Gastrocnemius medialis (tissue), 4 donors: ENCODE measurements around the gene CELSR1. TPM values are rescaled to one million over a fixed set of nuclear protein-coding genes. Genes with fewer than 3 reads are reported as not detected.

ENCODE experiments used
- ATAC-seq, 2 donors: fragments of 150-250 bp; one replicate each; pipeline ENCODE4 v1.9.1; 2016
- DNase-seq, 2 donors: peaks; one replicate each; pipeline ENCODE4 v3.0.0-alpha.2; 2019
- H3K27ac ChIP-seq, 4 donors: fragments of 200-600 bp; sonication (generic); 1 replicate in 1 of 4; 2 replicates in 3 of 4; pipeline ENCODE4 v1.5.1; 2016 to 2018; ENCODE audit warnings: mild to moderate bottlenecking in 2 of 4, moderate library complexity in 1 of 4
- H3K27me3 ChIP-seq, 3 donors: fragments of 200-600 bp; sonication (generic) in 2 of 3; 1 replicate in 1 of 3; 2 replicates in 2 of 3; pipeline versions ENCODE4 v1.5.1 to v1.6.0; 2016 to 2019; ENCODE audit warnings: mild to moderate bottlenecking in 1 of 3, moderate library complexity in 1 of 3
- H3K36me3 ChIP-seq, 2 donors: fragments of 200-600 bp; sonication (generic) in 1 of 2; one replicate each; pipeline ENCODE4 v1.5.1; 2017 to 2018
- H3K4me1 ChIP-seq, 2 donors: fragments of 200-600 bp; sonication (generic) in 1 of 2; one replicate each; pipeline ENCODE4 v1.5.1; 2016 to 2017; ENCODE audit warnings: mild to moderate bottlenecking in 2 of 2
- H3K4me3 ChIP-seq, 4 donors: fragments of 200-600 bp; sonication (generic) in 3 of 4; 1 replicate in 1 of 4; 2 replicates in 3 of 4; pipeline ENCODE4 v1.5.1; 2016 to 2019; ENCODE audit warnings: mild to moderate bottlenecking in 2 of 4
- H3K9me3 ChIP-seq, 3 donors: fragments of 200-600 bp; sonication (generic) in 2 of 3; 1 replicate in 1 of 3; 2 replicates in 2 of 3; pipeline ENCODE4 v1.5.1; 2016 to 2019
- POLR2A ChIP-seq, 2 donors: fragments of 450-650 bp; IDR thresholded peaks; one replicate each; pipeline ENCODE4 v1.6.1; 2017; ENCODE audit warnings: antibody characterized with exemption in 2 of 2, mild to moderate bottlenecking in 2 of 2, moderate library complexity in 2 of 2
- in situ Hi-C, 4 donors: fragments of 200-750 bp; cut with MboI; loops; one replicate each; pipeline versions ENCODE4 v1.15.0 to v1.8.0; 2017; ENCODE audit warnings: low sequenced_read_pairs in 4 of 4
- intact Hi-C: fragments of 100-400 bp; cut with DNase I; formaldehyde crosslinking; loops from one replicate; pipeline ENCODE4 v1.15.1; 2023; ENCODE audit warnings: low total_unique reads
- total RNA-seq, 4 donors: library from RNA; depleted of rRNA; stranded (reverse); fragments of >200 nt; gene quantifications; one replicate each; pipeline versions ENCODE4 v1.1.0 to v1.2.3, GENCODE V29; 2016
- TF ChIP-seq, protein P1 (sequence below), 5 experiments: fragments of 450-650 bp in 3 of 5; fragments of 200-600 bp in 2 of 5; sonication (generic) in 2 of 5; IDR thresholded peaks in 4 of 5; conservative IDR thresholded peaks in 1 of 5; 1 replicate in 4 of 5; 2 replicates in 1 of 5; pipeline ENCODE4 v1.5.1; 2016 to 2019; ENCODE audit warnings: antibody characterized with exemption in 5 of 5, mild to moderate bottlenecking in 3 of 5, moderate library complexity in 3 of 5

The CELSR1 gene
- total RNA-seq, 4 donors from 2014 or later, result 0.10 to 1.5 (median 0.87) TPM

DNA sequence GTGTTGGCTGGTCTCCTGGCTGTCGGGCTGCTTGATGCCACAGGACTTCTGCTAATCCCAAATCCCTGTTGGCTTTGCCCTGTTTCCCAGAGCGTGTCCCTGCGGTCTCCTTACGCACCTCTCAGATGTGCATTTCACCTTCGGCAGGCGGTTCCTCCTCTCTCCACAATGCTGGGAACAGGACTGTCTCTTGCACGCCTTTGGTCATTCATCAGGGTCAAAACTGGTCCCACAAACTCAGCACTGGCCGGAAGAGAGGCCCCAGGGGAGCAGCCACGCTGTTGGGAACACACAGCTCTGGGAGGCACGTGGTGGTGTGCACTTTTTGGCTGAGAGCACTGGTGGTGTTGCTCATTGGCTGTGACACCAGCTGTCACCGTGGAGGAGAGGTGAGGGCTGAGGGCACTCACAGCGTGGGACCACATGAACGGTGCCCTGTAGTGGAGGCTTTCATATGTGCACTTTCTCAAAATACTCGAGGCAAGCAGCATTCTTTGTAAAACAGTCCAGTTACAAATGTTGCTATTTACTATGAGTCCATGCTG, 217.2 kb downstream of the CELSR1 start:
- no peaks in the 10 kb centered on the region for H3K36me3 ChIP-seq
- intact Hi-C loops (no loop called here), in situ Hi-C loops (no loop called here)
- H3K27ac ChIP-seq, result no peak overlapping the region
- H3K27me3 ChIP-seq, result no peaks in the 10 kb centered on the region
- H3K4me1 ChIP-seq, result no peaks in the 10 kb centered on the region
- no peak overlapping the region for H3K4me3 ChIP-seq
- ATAC-seq (no peak), DNase-seq (no peak)
- no peak for TF ChIP-seq POLR2A (IDR thresholded peaks at IDR 0.05)
- TF ChIP-seq, protein P1, sequence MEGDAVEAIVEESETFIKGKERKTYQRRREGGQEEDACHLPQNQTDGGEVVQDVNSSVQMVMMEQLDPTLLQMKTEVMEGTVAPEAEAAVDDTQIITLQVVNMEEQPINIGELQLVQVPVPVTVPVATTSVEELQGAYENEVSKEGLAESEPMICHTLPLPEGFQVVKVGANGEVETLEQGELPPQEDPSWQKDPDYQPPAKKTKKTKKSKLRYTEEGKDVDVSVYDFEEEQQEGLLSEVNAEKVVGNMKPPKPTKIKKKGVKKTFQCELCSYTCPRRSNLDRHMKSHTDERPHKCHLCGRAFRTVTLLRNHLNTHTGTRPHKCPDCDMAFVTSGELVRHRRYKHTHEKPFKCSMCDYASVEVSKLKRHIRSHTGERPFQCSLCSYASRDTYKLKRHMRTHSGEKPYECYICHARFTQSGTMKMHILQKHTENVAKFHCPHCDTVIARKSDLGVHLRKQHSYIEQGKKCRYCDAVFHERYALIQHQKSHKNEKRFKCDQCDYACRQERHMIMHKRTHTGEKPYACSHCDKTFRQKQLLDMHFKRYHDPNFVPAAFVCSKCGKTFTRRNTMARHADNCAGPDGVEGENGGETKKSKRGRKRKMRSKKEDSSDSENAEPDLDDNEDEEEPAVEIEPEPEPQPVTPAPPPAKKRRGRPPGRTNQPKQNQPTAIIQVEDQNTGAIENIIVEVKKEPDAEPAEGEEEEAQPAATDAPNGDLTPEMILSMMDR (IDR thresholded peaks at IDR 0.05 in 4 of 5, conservative IDR thresholded peaks at IDR 0.05 in 1 of 5), result no peak
- H3K9me3 ChIP-seq, result no peaks in the 10 kb centered on the region

DNA sequence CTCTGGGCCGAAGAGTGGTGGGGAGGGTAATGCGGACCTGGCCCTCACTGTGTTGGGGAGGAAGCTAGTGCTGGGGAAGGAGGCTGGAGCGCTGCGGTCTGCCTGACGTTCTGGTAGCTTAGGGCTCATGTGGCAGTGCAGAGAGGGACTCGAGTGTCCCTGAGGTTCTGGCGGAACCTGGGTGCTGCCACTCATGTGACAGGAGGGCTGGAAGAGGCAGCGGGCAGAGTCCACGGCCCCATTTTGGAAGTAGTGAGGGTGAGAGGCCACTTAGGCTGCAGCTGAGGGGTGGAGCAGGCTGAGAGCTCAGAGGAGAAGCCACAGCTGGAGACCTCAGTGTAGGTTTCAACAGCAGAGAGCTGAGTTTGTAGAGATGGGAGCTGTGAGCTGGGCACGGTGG, 218.1 kb downstream of the CELSR1 start:
- DNase-seq (no peak), ATAC-seq (no peak)
- no peaks in the 10 kb centered on the region for H3K4me1 ChIP-seq
- H3K27ac ChIP-seq, result no peak overlapping the region
- TF ChIP-seq POLR2A (IDR thresholded peaks at IDR 0.05), result no peak
- TF ChIP-seq, protein P1 (IDR thresholded peaks at IDR 0.05 in 4 of 5, conservative IDR thresholded peaks at IDR 0.05 in 1 of 5), result no peak
- no peaks in the 10 kb centered on the region for H3K36me3 ChIP-seq
- H3K4me3 ChIP-seq, result no peak overlapping the region
- in situ Hi-C loops, result loop anchor here in 2 of 4 donors (10.0 kb wide), 3 partner anchors 195 to 325 kb away; no protein-coding TSS in a partner anchor
- no peaks in the 10 kb centered on the region for H3K9me3 ChIP-seq
- intact Hi-C loops, result no loop called here
- H3K27me3 ChIP-seq, result no peaks in the 10 kb centered on the region

DNA sequence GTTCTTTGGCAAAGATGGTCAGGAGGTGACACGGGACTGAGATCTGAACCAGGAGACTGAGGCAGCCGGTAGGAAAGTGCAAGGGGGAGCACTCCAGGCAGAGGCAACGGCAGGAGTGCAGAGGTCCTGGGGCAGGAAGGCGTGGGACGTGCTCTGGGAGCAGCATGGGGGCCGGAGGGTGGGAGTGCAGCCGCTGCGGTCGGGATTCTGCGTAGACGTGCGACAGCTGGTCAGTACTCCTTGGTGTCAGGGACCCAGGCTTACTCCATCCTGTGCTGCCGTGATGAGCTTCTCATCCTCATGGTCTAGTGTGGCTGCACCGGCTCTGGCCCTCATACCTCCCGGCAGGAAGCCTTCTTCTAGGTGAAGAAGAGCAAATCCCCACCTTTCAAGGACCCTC, 218.8 kb downstream of the CELSR1 start:
- Histone ChIP-seq H3K36me3 (no peaks in the 10 kb centered on the region), H3K4me1 (peaks cover 0 to 5% of the 10 kb centered on the region in 2 donors), H3K27me3 (no peaks in the 10 kb centered on the region), H3K4me3 (no peak overlapping the region), H3K27ac (no peak overlapping the region), H3K9me3 (no peaks in the 10 kb centered on the region)
- TF ChIP-seq POLR2A (IDR thresholded peaks at IDR 0.05), result no peak
- TF ChIP-seq, protein P1 (IDR thresholded peaks at IDR 0.05 in 4 of 5, conservative IDR thresholded peaks at IDR 0.05 in 1 of 5), result no peak
- intact Hi-C loops, result no loop called here
- in situ Hi-C loops, result loop anchor here in 2 of 4 donors (10.0 kb wide), 3 partner anchors 194 to 324 kb away; no protein-coding TSS in a partner anchor
- no peak for ATAC-seq
- no peak for DNase-seq

DNA sequence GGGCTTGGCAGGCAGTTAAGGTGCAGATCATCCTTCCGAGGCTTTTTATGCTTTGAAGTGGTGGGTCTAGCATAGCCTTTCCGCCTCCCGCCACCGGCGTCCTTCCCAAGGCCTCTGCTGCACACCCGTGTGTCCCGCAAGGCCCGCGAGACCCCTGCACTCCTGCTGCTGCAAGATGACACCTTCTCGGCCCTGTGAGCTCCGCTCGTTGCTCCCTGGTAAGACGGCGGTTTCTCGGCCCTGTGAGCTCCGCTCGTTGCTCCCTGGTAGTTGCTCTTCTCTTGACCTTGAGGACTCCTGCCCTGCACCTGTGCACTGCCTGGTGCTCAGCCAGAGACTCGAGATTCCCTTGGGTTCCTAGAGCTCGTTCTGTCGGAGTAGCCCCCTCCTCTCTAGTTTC, 219.8 kb downstream of the CELSR1 start:
- H3K27ac ChIP-seq, result no peak overlapping the region
- H3K9me3 ChIP-seq, result no peaks in the 10 kb centered on the region
- no peak for DNase-seq
- H3K36me3 ChIP-seq, result no peaks in the 10 kb centered on the region
- no peak for TF ChIP-seq POLR2A (IDR thresholded peaks at IDR 0.05)
- TF ChIP-seq, protein P1 (IDR thresholded peaks at IDR 0.05 in 4 of 5, conservative IDR thresholded peaks at IDR 0.05 in 1 of 5), result no peak
- H3K4me3 ChIP-seq, result no peak overlapping the region
- H3K4me1 ChIP-seq, result peaks cover 0 to 5% of the 10 kb centered on the region in 2 donors
- ATAC-seq, result no peak
- in situ Hi-C loops (loop anchor here in 2 of 4 donors (10.0 kb wide), 3 partner anchors 193 to 323 kb away; no protein-coding TSS in a partner anchor), intact Hi-C loops (no loop called here)
- no peaks in the 10 kb centered on the region for H3K27me3 ChIP-seq
